Gastroesophageal sphincter (tissue), 4 donors: ENCODE results near the gene SLC51B. TPM values are rescaled to one million over a fixed set of nuclear protein-coding genes. Genes with fewer than 3 reads are reported as not detected.

Source experiments
- ATAC-seq: fragments of 150-250 bp; one replicate; pipeline ENCODE4 v1.9.1; 2016; ENCODE audit warnings: mild to moderate bottlenecking, moderate library complexity
- H3K27ac ChIP-seq, 4 donors: fragments of 200-600 bp; sonication (generic) in 3 of 4; 1 replicate in 3 of 4; 2 replicates in 1 of 4; pipeline ENCODE4 v1.5.1; 2016 to 2019
- H3K27me3 ChIP-seq: fragments of 200-600 bp; sonication (generic); one replicate; pipeline ENCODE4 v1.5.1; 2019
- H3K36me3 ChIP-seq, 2 donors: fragments of 200-600 bp; sonication (generic); one replicate each; pipeline ENCODE4 v1.5.1; 2019; ENCODE audit warnings: control low read depth in 1 of 2
- H3K4me1 ChIP-seq, 3 donors: fragments of 200-600 bp; sonication (generic); 1 replicate in 2 of 3; 2 replicates in 1 of 3; pipeline ENCODE4 v1.5.1; 2016 to 2019; ENCODE audit warnings: control low read depth in 2 of 3
- H3K4me3 ChIP-seq, 2 donors: fragments of 200-600 bp; sonication (generic); one replicate each; pipeline ENCODE4 v1.5.1; 2019; ENCODE audit warnings: mild to moderate bottlenecking in 1 of 2, moderate library complexity in 1 of 2
- H3K9me3 ChIP-seq, 3 donors: fragments of 200-600 bp; sonication (generic); one replicate each; pipeline ENCODE4 v1.5.1; 2017 to 2019; ENCODE audit warnings: control low read depth in 2 of 3
- EP300 ChIP-seq: sonication (generic); formaldehyde crosslinking; IDR thresholded peaks from one replicate; pipeline ENCODE4 v1.6.1; 2017; ENCODE audit warnings: antibody characterized with exemption, mild to moderate bottlenecking
- POLR2A ChIP-seq, 2 donors: fragments of 450-650 bp; IDR thresholded peaks; one replicate each; pipeline ENCODE4 v1.6.1; 2017; ENCODE audit warnings: antibody characterized with exemption in 2 of 2, mild to moderate bottlenecking in 2 of 2, moderate library complexity in 1 of 2
- POLR2AphosphoS5 ChIP-seq: sonication (generic); formaldehyde crosslinking; IDR thresholded peaks from one replicate; pipeline ENCODE4 v1.6.1; 2017; ENCODE audit warnings: antibody characterized with exemption
- WGBS, 2 donors: methylation state at CpG; one replicate each; pipeline ENCODE4 v1.1.5; 2018; ENCODE audit warnings: low coverage in 1 of 2; 5-methylcytosine and 5-hydroxymethylcytosine counted together
- total RNA-seq, 4 donors: library from RNA; depleted of rRNA; stranded (reverse); fragments of >200 nt; gene quantifications; one replicate each; pipeline ENCODE4 v1.1.0, GENCODE V29; 2016
- TF ChIP-seq, protein P1 (sequence below), 4 experiments: fragments of 200-600 bp in 2 of 4; fragments of 450-650 bp in 2 of 4; sonication (generic) in 1 of 4; IDR thresholded peaks; one replicate each; pipeline ENCODE4 v1.5.1; 2017 to 2019; ENCODE audit warnings: antibody characterized with exemption in 4 of 4, mild to moderate bottlenecking in 2 of 4, moderate library complexity in 2 of 4

Gene SLC51B
- total RNA-seq, 4 donors from 2014 or later, result not detected

DNA sequence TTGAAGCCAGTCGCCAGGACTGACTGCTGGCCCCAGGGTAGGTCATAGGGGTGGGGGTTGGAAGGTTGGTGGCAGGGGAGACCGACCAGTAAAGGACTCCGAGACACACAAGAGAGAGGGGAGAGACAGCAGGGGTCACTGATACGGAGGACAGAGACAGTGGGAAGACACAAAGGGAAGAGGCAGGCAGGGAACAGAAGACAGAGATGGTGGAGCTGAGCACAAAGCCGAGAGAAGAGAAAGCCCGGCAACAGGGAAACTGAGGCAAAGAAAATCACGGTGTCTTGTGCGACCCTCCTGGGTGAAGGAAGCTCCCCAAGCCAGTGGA lies 22.1 kb downstream of the SLC51B start:
- Histone ChIP-seq H3K27ac (peak overlapping the region; percentile 89 to 99 (median 94)), H3K27me3 (peaks cover 5% of the 10 kb centered on the region), H3K4me3 (peak overlapping the region; percentile 70 to 90), H3K4me1 (peaks cover 19 to 100% (median 60%) of the 10 kb centered on the region in 3 donors), H3K9me3 (no peaks in the 10 kb centered on the region), H3K36me3 (peaks cover 0 to 12% of the 10 kb centered on the region in 2 donors)
- 2 to 16% methylated on average over 7 to 8 of the region's 8 CpGs for WGBS, 2 donors
- no peak for ATAC-seq
- TF ChIP-seq, protein P1, sequence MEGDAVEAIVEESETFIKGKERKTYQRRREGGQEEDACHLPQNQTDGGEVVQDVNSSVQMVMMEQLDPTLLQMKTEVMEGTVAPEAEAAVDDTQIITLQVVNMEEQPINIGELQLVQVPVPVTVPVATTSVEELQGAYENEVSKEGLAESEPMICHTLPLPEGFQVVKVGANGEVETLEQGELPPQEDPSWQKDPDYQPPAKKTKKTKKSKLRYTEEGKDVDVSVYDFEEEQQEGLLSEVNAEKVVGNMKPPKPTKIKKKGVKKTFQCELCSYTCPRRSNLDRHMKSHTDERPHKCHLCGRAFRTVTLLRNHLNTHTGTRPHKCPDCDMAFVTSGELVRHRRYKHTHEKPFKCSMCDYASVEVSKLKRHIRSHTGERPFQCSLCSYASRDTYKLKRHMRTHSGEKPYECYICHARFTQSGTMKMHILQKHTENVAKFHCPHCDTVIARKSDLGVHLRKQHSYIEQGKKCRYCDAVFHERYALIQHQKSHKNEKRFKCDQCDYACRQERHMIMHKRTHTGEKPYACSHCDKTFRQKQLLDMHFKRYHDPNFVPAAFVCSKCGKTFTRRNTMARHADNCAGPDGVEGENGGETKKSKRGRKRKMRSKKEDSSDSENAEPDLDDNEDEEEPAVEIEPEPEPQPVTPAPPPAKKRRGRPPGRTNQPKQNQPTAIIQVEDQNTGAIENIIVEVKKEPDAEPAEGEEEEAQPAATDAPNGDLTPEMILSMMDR (IDR thresholded peaks at IDR 0.05), result no peak
- no peak for TF ChIP-seq EP300
- no peak for TF ChIP-seq POLR2AphosphoS5
- no peak for TF ChIP-seq POLR2A (IDR thresholded peaks at IDR 0.05)

DNA sequence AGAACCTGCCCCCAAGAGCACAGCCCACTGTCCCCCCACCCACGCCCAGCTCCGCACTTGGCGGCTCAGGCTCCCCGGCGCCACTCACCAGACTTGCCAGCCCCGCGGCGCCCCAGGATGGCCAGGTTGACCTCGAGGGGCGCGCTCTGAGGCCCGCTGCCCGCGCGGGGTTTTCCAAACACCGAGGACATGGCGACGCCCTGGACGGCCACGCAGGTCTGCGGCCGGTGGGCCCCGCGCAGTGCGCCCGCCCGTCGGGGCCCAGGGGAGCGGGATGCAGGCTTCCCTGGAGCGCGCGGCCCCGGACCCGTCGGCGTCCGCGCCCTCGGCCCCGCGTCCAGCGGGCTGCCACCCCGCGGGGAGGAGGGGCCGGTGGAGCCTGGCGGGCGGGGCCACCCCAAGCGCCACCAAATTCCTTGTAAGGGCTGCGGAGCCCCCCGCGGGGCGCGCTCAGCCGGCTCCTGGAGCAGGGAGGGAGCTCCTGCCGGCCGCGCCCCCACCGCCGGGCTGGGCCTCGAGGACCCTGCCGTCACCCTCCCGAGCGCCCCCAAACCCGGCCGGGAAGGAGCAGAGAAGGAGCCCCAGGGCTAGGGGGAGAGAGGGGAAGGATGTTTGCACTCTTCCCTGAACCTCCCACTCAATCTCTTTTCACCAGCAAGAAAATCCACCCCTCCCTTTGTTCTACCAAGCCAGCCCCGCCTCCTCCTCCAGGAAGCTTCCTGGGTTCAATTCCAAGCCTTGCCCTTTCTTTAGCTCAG lies 22.6 kb downstream of the SLC51B start, which contains the start of gene RASL12:
Gene RASL12 (minus strand): TSS at position 347 of the 758 bp plus-strand sequence. CDS start 156 bp downstream, at position 191.
- WGBS, 2 donors, result 27% methylated on average over 1 of the region's 66 CpGs; no CpG with 5 or more reads in 1 of the 2 donors
- ATAC-seq, result peak; percentile 53

DNA sequence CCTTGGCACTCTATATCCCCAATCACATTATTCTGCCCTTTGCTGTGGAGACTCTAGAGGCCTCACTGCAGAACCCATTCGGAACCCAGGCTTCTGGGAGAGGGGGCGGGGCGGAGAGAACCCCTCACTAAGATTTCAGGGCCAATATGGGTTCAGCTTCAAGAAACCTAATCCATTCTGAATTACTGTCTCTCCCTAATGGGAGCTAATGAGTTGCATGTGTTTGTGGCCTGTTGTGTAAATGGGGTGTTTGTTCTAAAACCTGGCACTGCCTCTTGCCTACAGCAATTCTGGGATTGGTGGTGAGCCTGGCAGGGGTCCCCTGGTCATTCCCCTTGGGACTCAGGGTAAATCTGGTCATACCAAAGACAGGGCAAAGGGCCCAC lies 23.2 kb downstream of the SLC51B start:
- Histone ChIP-seq H3K9me3 (no peaks in the 10 kb centered on the region), H3K36me3 (peaks cover 0 to 9% of the 10 kb centered on the region in 2 donors), H3K27ac (peak overlapping the region; percentile 89 to 99 (median 94)), H3K4me1 (peaks cover 19 to 95% (median 51%) of the 10 kb centered on the region in 3 donors), H3K27me3 (peaks cover 5% of the 10 kb centered on the region), H3K4me3 (peak overlapping the region; percentile 70 to 90)
- ATAC-seq, result no peak
- 30% methylated on average over 2 of the region's 3 CpGs; no CpG with 5 or more reads in 1 of the 2 donors for WGBS, 2 donors
- TF ChIP-seq POLR2AphosphoS5 (no peak), POLR2A (IDR thresholded peaks at IDR 0.05) (no peak), EP300 (no peak)
- TF ChIP-seq, protein P1 (IDR thresholded peaks at IDR 0.05), result no peak

More for the DNA sequence above, 22.6 kb downstream of the SLC51B start, which contains the start of gene RASL12:
- TF ChIP-seq EP300, result no peak
- no peak for TF ChIP-seq POLR2AphosphoS5
- TF ChIP-seq POLR2A (IDR thresholded peaks at IDR 0.05), result peak; percentile 76 to 83
- H3K36me3 ChIP-seq, result peaks cover 0 to 12% of the 10 kb centered on the region in 2 donors
- H3K4me3 ChIP-seq, result peak within 1 kb of the TSS; percentile 70 to 90
- peaks cover 19 to 100% (median 56%) of the 10 kb centered on the region in 3 donors for H3K4me1 ChIP-seq
- peak within 1 kb of the TSS; percentile 89 to 99 (median 94) for H3K27ac ChIP-seq
- no peaks in the 10 kb centered on the region for H3K9me3 ChIP-seq
- peaks cover 5% of the 10 kb centered on the region for H3K27me3 ChIP-seq

DNA sequence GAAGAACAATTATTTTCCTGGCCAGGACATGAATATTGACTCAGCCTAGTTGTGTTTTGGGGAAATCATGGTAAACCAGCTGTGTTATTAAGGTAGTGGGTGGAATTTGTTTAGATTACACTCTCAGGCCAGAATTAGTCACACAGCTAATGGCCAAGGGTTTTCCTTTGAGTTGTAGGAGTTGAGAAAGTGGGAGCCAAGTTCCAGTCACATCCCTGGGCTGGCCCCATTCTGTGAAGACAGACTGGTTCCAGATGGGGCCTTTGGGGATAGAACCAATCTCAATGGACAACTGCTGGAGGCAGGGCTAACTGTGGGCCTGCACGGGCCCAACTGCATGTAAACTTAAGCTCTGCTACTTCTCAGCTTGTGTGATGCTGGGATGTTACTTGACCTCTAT lies 24.0 kb downstream of the SLC51B start:
- Histone ChIP-seq H3K27me3 (peaks cover 5% of the 10 kb centered on the region), H3K4me3 (no peak overlapping the region), H3K27ac (peak overlapping the region; percentile 89 to 99 (median 94)), H3K36me3 (peaks cover 0 to 5% of the 10 kb centered on the region in 2 donors), H3K9me3 (no peaks in the 10 kb centered on the region), H3K4me1 (peaks cover 19 to 87% (median 46%) of the 10 kb centered on the region in 3 donors)
- no peak for TF ChIP-seq POLR2A (IDR thresholded peaks at IDR 0.05)
- TF ChIP-seq POLR2AphosphoS5, result peak; percentile 73
- 17% methylated on average over 1 of the region's 1 CpG; no CpG with 5 or more reads in 1 of the 2 donors for WGBS, 2 donors
- ATAC-seq, result peak; percentile 79

DNA sequence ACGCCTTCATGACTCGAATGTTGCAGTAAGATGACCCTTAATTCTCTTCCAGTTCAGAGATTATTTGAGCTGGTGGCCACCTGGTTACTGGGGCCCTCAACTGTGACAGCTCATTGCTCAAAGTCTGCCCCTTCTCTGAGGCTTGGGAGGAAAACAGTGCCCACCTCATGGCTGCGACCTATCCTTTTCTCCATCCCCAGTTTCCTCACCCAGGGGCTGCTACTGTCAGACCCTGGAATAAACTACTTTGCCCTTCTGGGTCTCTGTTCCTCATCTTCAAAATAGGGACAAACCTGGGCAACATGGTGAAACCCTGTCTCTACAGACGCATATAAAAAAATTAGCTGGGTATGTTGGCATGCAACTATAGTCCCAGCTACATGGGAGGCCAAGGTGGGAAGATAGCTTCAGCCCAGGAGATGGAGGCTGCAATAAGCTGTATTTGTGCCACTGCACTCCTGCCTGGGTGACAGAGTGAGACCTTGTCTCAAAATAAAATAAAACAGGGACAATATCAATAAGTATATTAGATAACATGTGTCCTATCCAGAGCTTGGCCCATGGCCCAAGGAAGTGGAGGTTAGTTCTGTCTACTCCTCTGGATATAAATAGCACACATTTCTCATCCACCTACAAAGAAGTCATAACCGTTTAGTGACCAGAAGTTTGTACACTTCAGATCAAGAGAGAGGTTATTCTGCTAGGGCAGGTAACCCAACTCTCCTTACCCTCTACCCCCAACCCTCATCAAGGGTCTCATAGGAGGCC lies 24.8 kb downstream of the SLC51B start:
- H3K4me3 ChIP-seq, result no peak overlapping the region
- H3K9me3 ChIP-seq, result no peaks in the 10 kb centered on the region
- peaks cover 0 to 3% of the 10 kb centered on the region in 2 donors for H3K36me3 ChIP-seq
- H3K27me3 ChIP-seq, result peaks cover 5% of the 10 kb centered on the region
- TF ChIP-seq, protein P1 (IDR thresholded peaks at IDR 0.05), result no peak
- TF ChIP-seq POLR2AphosphoS5 (no peak), POLR2A (IDR thresholded peaks at IDR 0.05) (no peak), EP300 (no peak)
- ATAC-seq, result no peak
- 37% methylated on average over 2 of the region's 5 CpGs; no CpG with 5 or more reads in 1 of the 2 donors for WGBS, 2 donors
- H3K4me1 ChIP-seq, result peaks cover 19 to 80% (median 41%) of the 10 kb centered on the region in 3 donors
- H3K27ac ChIP-seq, result peak overlapping the region; percentile 89 to 99 (median 94)
